Activated CD8-positive, alpha-beta memory T cell treated with anti-CD3 and anti-CD28 coated beads for 48 hours (primary cell): ENCODE data around the gene CEP170B.
"Not testable (repeated sequence)": the region's sequence is repeated elsewhere in the genome, so short reads cannot be mapped to it uniquely, and the experiment has no call there.

Source experiments
- DNase-seq, 3 experiments: peaks; one replicate each; pipeline ENCODE4 v3.0.0-alpha.2; 2020; ENCODE audit warnings: low read depth in 2 of 3, low spot score in 2 of 3

Gene CEP170B

DNA sequence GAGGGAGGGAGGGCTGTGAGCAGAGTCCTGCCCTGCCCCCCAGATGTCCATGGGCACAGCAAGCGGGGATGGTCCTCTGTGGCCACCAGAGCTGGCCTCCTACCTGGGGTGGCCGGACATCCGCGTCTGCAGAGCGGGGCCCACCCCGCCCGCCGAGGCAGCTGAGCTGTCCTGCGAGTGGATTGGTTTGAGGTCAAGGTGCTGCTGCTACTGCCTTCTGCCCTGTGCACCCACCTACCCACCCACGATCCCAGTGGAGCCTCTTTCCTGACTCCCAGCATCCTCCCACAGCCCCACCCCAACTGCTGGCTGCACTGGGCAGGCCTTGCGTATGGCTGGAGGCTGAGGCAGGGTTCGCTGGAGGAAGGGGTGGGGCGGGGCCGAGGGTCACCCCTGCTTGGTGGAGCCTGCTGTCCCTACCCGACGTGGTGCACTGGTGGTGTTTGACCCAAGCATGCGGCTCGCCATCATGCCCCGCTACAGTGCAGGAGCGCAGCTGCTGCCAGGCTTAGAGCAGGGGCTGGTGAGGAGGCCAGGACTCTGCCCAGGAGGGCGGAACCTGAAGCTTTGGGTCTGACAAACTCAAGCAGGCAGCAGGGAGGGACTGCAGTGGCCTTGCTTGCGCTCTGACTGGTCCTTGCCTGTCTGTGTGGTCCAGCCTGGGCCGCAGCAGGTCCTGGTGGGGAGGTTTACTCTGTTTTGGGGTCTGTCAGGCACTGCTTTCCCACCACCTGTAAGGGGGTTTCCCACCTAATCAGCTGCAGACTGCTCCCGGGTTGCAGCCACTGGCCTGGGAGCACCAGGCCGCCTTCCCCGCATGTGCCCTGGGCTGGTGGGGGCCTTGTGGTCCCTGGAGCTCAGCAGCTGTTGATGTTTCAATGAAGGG lies 23.7 kb downstream of the CEP170B start:
- DNase-seq, result no peak

DNA sequence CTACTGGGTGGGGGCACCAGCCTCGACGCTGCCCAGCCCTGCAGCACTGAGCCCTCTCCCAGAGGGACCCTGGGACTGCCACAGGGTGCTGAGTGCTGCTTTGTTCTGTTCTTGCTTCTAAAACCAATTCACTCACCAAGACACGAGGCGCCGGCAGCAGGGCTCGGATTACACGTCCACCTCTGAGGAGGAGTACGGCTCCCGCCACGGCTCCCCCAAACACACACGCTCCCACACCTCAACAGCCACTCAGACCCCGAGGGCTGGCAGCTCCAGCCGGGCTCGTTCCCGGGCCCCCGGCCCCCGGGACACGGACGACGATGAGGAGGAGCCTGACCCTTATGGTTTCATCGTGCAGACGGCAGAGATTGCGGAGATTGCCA lies 24.3 kb downstream of the CEP170B start:
- no peak for DNase-seq

DNA sequence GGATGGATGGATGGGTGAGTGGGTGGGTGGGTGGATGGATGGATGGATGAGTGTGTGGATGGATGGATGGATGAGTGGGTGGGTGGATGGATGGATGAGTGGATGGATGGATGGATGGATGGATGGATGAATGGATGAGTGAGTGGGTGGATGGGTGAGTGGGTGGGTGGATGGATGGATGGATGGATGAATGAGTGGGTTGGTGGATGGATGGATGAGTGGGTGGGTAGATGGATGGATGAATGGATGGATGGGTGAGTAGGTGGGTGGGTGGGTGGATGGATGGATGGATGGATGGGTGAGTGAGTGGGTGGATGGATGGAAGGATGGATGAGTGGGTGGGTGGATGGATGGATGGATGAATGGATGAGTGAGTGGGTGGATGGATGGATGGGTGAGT lies 25.2 kb downstream of the CEP170B start:
- not testable (repeated sequence) for DNase-seq

DNA sequence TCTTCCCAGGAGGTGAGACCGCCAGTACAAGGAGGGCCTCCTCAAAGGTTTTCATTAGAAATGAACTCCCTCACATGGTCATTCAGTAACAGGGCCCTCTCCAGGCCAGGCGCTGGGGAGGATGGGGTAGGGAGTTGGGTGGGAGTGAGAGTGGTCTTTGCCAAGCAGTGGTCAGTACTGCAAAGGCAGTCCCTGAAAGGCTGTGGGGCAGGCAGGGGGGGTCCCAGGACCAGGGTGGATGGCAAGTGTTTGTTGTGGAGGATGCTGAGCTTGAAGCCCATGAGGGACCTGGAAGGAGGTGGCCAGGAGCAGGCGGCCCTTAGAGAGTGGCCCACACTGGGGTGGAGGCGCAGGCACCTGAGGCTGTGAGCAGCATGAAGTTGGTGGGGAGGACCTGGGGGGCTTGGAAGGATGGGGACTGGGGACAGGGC lies 26.1 kb downstream of the CEP170B start:
- no peak for DNase-seq

DNA sequence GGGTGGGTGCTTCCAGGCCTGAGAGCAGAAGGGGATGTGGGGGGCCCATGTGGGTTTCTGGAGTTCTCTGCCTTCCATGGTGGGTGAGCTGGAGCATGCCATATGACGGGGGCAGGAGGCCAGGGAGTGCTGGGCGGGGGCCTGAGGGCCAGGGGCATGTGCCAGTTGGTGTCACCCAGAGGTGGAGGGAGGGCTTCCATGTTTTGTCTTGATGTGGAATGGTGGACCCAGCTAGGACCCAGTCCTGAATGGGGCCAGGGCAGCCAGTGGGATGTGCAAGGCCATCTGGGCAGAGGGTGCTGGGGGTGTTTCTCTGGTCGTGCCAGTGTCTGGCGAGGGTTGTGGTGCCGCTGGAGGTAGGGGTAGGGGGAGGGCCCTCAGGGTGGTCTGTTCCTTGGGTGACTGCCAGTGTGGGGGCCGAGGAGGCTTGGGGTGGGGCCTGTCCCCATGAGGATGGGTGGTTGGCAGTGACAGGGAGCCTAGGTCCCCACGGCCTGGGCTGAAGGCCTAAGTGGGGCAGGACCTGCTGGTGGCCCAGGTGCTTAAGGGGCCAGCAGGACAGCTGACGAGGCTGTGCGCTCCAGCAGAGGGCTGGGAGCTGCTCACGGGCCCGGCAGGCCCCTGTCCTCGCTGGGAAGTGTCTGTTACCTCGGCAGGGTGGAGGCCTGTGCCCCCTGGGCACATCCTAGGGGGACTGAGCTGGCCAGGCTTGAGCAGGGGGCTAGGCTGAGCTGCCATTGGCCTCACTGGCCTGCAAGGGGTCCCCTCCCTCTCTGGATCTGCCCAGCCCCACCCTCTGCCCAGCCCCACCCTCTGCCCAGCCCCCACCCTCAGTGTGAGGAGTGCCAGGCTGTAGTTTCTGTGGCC lies 26.8 kb downstream of the CEP170B start:
- no peak for DNase-seq

DNA sequence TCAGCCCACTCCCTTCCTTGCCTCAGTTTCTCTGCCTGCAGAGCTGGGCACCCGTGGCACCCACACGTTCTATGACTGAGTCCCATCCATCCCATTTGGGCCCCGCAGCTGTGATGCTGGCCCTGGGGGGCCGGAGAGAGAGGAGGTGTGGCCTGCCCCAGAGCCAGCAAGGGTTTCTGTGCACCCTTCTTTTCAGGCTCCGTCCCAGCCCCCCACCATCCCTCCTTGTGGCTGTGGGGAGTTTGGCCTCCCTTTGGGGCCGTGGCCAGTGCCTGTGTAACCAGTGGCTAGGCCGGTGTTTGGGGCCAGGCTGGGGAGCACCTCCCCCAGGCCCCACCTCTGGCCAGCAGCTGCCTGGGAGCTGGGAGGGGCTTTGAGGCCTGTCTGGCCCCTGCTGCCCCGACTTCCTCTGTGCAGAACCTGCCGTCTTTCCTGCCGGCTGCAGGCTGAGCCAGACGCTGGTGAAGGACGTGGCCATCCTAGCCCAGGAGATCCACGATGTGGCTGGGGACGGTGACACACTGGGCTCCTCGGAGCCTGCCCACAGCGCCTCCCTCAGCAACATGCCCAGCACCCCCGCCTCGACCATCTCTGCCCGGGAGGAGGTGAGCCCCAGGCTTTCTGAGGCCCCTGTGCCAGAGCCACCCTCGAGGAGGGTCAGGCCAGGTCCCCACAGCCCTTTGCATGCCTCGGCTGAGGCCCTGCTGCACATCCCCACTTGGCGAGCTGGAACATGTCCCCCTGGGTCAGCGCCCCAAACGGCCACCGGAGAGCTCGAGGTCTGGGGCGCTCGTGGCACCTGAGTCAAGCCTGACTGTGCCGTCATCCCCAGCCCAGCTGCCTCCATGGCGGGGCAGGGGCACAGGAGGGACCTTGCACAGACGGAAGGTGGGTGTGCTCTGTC lies 27.7 kb downstream of the CEP170B start:
- no peak for DNase-seq

DNA sequence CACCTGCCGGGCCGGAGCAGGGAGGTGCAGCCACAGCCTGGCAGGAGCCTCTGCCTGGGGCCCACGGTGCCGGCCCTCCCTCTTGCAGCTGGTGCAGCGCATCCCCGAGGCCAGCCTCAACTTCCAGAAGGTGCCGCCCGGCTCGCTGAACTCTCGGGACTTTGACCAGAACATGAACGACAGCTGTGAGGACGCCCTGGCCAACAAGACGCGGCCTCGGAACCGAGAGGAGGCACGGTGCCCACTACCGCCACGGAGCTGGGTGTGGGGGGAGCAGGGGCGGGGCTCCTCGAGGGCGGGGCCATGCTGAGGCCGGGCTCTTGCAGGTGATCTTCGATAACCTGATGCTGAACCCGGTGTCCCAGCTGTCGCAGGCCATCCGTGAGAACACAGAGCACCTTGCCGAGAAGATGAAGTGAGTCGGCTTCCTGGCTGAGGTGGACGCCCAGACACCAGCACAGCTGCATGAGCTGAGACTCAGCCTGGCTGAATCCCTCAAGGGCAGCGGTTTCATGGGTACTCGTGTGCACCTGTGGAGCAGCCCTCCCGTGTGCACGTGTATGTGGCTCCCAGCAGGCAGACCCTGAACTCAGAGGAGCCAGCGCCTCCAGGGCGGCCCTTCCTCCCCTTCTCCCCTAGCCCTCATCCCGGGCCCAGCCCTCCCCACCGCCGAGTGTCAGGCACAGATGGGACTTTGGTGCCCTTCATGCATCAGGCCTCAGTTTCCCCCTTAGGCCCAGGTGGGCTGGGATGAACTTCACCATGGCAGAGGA lies 28.6 kb downstream of the CEP170B start:
- no peak for DNase-seq

DNA sequence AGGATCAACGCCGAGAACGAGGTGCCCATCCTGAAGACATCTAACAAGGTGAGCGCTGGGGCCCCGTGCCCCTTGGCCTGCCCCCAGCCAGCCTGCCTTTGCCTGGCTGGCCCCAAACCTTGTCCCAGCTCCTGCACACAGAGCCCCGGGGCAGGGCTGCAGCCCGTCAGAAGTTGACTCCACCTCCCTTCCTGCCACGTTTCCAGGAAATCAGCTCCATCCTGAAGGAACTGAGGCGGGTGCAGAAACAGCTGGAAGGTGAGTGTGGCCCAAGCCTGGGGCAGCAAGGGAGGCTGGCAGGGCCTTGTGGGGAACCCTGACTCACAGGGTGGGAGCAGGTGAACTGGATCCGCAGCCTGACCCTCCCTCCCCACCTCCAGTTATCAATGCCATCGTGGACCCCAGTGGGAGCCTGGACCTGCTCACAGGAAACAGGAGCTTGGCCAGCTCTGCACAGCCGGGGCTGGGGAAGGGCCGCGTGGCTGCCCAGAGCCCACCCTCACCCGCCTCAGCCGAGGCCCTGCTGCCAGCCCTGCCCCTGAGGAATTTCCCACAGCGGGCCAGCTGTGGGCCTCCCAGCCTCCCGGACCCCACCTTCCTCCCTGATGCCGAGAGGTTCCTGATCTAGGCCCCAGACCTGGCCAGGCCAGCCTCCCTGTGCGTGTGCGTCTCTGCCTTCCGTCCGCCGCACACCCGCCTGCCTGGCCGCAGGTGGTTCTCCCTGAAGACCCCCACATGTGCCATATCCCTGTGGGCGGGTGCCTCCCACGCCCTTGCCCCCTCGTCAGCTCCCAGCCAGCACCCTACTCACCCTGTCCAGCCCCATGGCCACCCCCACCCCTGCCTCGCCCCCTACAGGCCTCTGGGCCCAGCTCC lies 29.5 kb downstream of the CEP170B start:
- DNase-seq, result no peak

DNA sequence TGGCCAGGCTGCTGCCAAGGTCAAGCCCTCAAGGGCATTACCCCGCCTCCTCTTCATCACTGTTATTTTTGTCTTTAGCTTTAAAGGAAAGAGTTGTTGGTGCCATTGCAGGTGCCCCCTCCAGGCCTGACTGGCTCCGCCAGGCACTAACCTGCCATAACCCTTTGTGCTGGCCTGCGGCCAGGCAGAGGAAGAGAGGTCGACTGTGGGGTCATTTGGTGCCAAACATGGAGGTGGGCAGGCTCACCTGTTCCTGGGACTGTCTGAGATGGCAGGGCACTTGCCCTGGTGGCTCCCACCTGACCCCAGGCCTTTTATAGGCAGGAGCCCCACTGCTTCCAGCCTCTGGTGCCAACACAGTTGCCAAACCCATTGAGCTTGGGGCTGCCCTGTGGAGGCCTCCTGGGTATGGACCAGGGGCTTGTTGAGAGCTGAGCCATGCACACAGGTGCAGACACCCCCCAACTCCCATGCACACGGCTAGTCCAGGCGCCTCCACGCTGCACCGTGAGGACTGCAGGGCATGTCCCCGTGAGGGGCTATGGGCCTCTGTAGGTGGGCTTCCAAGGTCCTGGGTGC lies 30.2 kb downstream of the CEP170B start:
- DNase-seq, result no peak

DNA sequence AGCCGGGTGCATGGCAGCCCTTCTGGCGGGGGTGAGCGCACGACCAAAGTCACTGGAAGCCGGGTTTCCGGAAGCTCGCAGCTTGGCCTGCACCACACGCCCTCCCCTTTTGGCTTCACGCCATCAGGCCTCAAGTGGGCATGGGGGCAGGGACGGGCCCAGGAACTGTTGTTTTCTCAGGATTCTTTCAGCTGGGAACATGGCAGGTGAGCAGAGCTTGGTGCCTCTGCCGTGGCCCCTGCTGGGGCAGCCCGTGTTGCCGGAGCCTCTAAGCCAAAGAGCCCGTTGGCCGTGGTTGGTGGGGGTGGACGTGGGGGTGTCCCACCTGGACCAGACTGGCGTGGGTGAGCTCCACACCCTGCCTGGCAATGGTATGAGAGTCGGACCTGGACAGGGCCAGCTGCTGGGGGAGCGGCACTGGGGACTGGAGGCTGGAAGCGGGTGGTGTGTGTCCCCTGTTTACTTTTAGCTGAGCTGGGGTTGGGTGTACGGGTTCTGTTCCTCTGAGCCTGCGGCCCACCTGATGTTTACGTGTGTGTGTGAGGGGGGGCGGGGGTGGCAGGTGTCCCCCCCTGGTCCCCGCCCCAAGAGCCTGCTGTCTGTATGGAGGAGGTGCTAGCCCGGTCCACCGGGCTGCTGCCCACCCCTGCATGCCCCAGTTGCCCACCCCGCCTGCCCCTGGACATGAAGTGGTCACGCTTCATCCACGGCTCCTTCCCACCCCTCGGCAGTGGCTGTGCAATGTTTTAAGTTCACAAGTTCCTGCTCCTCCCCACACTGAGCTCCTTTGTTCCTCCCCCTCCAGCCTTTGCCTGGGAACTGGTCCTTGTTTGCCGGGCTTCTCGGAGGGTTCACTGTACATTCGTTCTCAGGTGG lies 31.0 kb downstream of the CEP170B start:
- DNase-seq, result no peak

DNA sequence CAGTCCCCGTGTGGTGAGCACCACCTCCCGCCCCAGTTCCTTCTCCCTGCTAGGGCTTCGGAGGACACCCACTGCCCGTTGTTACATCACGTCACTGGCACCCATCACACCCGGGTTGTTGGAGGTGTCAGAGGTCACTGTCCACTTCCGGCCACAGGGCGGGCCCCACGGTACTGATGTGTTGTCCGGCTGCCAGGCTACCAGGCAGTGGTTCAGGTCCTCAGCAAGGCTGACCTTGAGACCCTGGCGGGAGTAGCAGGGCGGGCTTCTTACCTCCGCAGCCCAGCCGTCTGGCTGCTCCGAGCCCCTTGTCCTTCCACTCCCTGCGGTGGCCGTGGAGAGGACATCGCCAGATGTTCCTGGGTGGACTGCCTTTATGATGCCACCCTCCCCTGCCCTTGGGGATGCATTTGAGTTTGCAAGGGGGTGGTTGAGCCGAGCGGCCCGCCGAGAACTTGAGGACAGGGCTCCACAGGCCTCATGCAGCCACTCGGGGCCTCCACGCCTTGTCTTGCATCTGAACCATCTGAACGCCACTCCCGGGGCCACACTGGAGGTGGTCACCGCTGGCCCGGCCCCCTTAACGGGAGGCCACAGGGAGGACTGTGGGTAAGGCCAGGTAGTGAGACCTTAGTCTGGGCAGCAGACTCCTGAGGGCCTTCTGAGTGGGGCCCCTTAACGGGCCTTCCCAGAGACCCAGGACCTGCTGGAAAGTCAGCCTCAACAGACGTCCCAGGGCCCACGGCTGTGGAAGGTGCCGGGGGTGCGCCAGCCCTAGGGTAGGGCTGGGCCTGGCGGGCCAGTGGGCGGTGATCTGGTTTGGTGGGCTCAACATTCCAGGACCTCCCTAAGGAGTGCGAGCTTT lies 32.5 kb downstream of the CEP170B start:
- no peak for DNase-seq

DNA sequence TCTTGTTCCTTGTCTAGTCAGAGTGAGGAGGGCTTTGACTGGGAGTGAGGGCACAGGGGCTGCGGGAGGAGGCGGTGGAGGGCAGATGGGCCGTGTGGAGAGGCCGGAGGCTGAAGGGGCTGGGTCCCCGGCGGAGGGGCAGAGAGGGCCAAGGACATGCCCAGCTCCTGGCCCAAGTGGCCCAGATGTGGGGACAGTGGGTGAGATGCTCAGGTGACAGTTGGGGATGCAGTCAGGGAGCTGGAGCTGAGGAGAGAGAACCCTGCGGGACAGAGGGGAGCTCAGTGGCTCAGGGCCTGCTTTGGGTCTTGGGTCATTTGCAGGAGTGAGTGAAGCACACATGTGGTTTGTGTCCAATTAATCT lies 33.1 kb downstream of the CEP170B start:
- no peak for DNase-seq

DNA sequence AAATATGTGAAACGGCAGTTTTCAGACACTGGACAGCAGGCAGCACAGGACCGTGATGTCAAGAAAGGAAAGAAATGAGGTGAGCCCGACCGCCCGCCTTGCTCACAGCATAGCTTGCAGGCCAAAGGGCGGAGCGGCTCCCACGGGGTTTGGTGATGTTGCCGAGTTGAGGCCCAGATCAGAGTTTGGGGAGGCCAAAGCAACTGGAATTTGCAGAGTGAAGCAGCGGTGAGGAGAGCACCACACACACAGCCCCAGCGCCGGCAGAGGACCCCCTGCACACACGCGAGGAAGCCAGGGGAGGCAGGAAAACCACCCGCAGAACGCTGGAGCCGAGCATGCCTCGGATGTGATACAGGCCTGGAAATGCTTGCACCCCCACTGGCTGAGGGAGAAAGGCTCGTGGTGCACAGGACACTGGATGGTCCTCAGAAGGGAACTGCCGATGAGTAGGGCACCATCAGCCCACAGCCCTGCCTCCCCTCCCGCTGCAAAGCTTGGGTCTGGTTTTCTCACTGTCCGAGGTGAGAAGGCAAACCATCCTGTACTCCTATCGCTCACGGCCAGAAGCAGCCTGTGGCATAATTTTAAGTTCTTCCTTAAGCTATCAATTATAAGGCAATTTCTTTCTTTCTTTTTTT lies 33.9 kb downstream of the CEP170B start:
- no peak for DNase-seq

DNA sequence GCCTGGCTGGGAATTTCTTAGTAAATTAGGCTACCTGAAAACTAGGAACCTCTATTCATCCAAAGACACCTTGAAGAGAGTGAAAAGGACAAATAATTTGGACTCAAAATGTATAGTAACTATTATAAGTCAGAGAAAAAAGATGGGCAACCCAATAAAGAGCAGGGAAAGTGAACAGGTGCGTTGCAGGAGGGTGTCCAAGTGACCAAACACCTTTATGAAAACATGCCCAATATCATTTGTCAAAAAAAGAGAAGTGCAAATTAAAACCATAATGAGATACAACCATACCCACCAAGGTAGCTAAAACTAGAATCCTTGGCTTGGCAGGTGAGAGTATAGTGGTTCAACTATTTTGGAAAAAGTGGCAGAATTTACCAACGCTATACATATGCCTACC lies 34.7 kb downstream of the CEP170B start:
- DNase-seq, result no peak

DNA sequence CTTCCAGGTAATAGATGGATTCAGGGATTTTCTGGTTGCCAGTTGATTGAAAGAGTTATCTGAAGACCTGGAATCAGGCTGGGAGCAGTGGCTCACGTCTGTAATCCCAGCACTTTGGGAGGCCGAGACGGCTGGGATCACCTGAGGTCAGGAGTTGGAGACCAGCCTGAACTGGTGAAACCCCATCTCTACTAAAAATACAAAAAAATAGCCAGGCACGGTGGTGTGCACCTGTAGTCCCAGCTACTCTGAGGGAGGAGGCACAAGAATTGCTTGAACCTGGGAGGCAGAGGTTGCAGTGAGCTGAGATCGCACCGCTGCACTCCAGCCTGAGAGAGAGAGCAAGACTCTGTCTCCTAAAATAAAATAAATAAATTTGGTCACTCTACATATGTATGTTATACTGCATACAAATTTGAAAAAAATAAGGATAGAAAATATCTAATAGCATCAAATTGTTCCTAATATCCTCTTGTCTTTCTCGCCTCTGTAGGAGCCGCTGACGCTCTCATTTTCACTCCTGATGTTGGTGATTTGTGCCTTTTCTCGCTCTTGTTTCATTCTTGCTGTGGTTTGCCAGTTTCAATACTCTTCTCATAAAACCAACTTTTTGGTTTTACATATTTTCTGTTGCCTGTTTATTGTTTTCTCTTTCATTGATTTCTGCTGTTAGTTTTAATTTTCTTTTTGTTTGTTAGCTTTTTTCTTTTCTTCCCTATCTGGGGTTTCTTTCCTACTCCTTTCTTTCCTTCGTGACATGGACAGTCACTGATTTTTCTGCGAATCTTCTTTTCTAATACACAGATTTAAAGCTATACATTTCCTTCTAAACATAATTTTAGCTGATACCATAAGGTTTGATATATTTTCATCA lies 35.8 kb downstream of the CEP170B start:
- no peak for DNase-seq

DNA sequence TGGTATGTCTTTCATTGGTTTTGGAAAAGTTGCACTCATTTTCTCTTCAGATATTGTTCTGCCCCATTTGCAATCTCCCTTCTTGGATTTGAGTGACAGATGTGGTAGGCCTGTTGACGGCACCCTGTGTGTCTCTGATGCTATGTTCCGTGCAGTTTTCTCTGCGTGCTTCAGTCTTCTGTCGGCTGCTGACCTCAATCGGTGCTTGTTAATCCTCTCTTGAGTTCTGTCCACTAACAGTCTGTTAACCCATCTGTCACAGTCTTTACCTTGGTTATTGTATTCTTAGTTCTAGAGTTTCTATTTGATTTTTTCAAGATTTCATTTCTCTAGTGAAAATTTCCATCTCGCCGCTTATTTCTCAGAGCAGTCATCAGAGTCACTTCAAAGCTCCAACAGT lies 38.9 kb downstream of the CEP170B start:
- DNase-seq, result no peak
